H1 (cell line): ENCODE results near the gene SFRP2. TPM values are rescaled to one million over a fixed set of nuclear protein-coding genes. Genes with fewer than 3 reads are reported as not detected.

Source experiments
- CTCF ChIA-PET: fragments of 300-600 bp; sonication (Branson Sonifier 250); formaldehyde crosslinking; loops from one replicate; lab custom pipeline; 2021; ENCODE audit not compliant: partially characterized antibody; lab: Charles Lee
- POLR2A ChIA-PET: fragments of 300-600 bp; sonication (Branson Sonifier 250); formaldehyde crosslinking; loops from one replicate; lab custom pipeline; 2021; ENCODE audit warnings: inconsistent platforms; ENCODE audit not compliant: partially characterized antibody; lab: Charles Lee
- DNase-seq, 2 experiments: peaks; one replicate each; pipeline versions ENCODE4 v3.0.0 to v3.0.0-alpha.2; 2010 to 2022; ENCODE audit warnings: low spot score in 2 of 2, low read depth in 1 of 2, mixed read lengths in 1 of 2
- FAIRE-seq: peaks from 2 replicates; lab custom pipeline; 2011; peaks lifted over from hg19 to GRCh38; lab: Jason Lieb, UNC
- H2AFZ ChIP-seq: 2 replicates; pipeline ENCODE4 v1.8.1; 2012; ENCODE audit warnings: low read length, inconsistent platforms
- H2AK5ac ChIP-seq: 2 replicates; pipeline ENCODE4 v1.6.1; 2013; ENCODE audit warnings: low read depth, low read length
- H2BK120ac ChIP-seq: replicated peaks from 2 replicates; pipeline ENCODE3; 2013; ENCODE audit warnings: low read depth, low read length, inconsistent platforms
- H2BK12ac ChIP-seq: 2 replicates; pipeline ENCODE4 v1.6.1; 2013; ENCODE audit warnings: low read depth, low read length
- H2BK15ac ChIP-seq: 2 replicates; pipeline ENCODE4 v1.6.1; 2013; ENCODE audit warnings: low read length
- H2BK20ac ChIP-seq: 2 replicates; pipeline ENCODE4 v1.6.1; 2013; ENCODE audit warnings: low read length
- H2BK5ac ChIP-seq: 2 replicates; pipeline ENCODE4 v1.6.1; 2013; ENCODE audit warnings: low read depth, low read length
- H3K14ac ChIP-seq: 2 replicates; pipeline ENCODE4 v1.6.1; 2013; ENCODE audit warnings: inconsistent platforms; ENCODE audit not compliant: insufficient read length
- H3K18ac ChIP-seq: 2 replicates; pipeline ENCODE4 v1.6.1; 2013; ENCODE audit warnings: low read length; ENCODE audit errors: extremely low read depth
- H3K23ac ChIP-seq: 2 replicates; pipeline ENCODE4 v1.6.1; 2013; ENCODE audit warnings: inconsistent platforms; ENCODE audit not compliant: insufficient read length
- H3K23me2 ChIP-seq: 2 replicates; pipeline ENCODE4 v1.6.1; 2013; ENCODE audit warnings: low read depth, low read length
- H3K27ac ChIP-seq: 2 replicates; pipeline ENCODE4 v1.6.1; 2011; ENCODE audit warnings: low read depth, low read length, inconsistent platforms
- H3K27me3 ChIP-seq, 4 experiments: replicated peaks in 1 of 4; 1 replicate in 1 of 4; 2 replicates in 3 of 4; pipeline versions ENCODE4 v1.6.1 to v1.8.1; 2011 to 2013; ENCODE audit warnings: low read length in 3 of 4, mild to moderate bottlenecking in 3 of 4, inconsistent platforms in 2 of 4, mixed read lengths in 2 of 4, moderate library complexity in 1 of 4; ENCODE audit not compliant: control insufficient read depth in 3 of 4, insufficient read depth in 3 of 4; ENCODE audit errors: extremely low read depth in 1 of 4
- H3K36me3 ChIP-seq, 4 experiments: 2 replicates each; pipeline versions ENCODE4 v1.6.1 to v1.8.1; 2011 to 2013; ENCODE audit warnings: mild to moderate bottlenecking in 4 of 4, low read length in 3 of 4, moderate library complexity in 2 of 4, control low read depth in 1 of 4, inconsistent platforms in 1 of 4; ENCODE audit not compliant: insufficient read depth in 4 of 4, control insufficient read depth in 2 of 4
- H3K4ac ChIP-seq: replicated peaks from 2 replicates; pipeline ENCODE3; 2013; ENCODE audit warnings: low read length, low read depth, mixed read lengths, inconsistent platforms; ENCODE audit not compliant: insufficient read length
- H3K4me1 ChIP-seq, 4 experiments: replicated peaks in 1 of 4; 1 replicate in 1 of 4; 2 replicates in 3 of 4; pipeline versions ENCODE4 v1.6.1 to v1.8.1; 2011 to 2013; ENCODE audit warnings: low read length in 3 of 4, inconsistent platforms in 2 of 4, mixed read lengths in 1 of 4; ENCODE audit not compliant: insufficient read depth in 4 of 4, control insufficient read depth in 3 of 4
- H3K4me2 ChIP-seq, 2 experiments: 2 replicates each; pipeline versions ENCODE4 v1.6.1 to v1.8.1; 2011 to 2013; ENCODE audit warnings: low read depth in 2 of 2, low read length in 2 of 2, control low read depth in 1 of 2, inconsistent platforms in 1 of 2, mild to moderate bottlenecking in 1 of 2; ENCODE audit not compliant: insufficient read depth in 1 of 2
- H3K4me3 ChIP-seq, 4 experiments: fragments of 200-600, 300-600 bp in 1 of 4; sonication (generic), shearing (Covaris generic), sonication (Bioruptor Twin) in 1 of 4; 2 replicates each; pipeline versions ENCODE4 v1.5.1 to v1.8.1; 2011 to 2016; ENCODE audit warnings: low read length in 4 of 4, low read depth in 3 of 4, control low read depth in 2 of 4, inconsistent platforms in 2 of 4, mild to moderate bottlenecking in 2 of 4, mixed read lengths in 1 of 4, moderate library complexity in 1 of 4; ENCODE audit not compliant: insufficient read depth in 2 of 4; ENCODE audit errors: extremely low read depth in 1 of 4
- H3K56ac ChIP-seq: replicated peaks from 2 replicates; pipeline ENCODE3; 2013; ENCODE audit warnings: low read depth, mild to moderate bottlenecking, mixed read lengths, low read length, inconsistent platforms; ENCODE audit not compliant: insufficient read length
- H3K79me1 ChIP-seq: 2 replicates; pipeline ENCODE4 v1.6.1; 2013; ENCODE audit warnings: low read depth, low read length, control low read depth
- H3K79me2 ChIP-seq, 2 experiments: 2 replicates each; pipeline versions ENCODE4 v1.6.1 to v1.8.1; 2012 to 2013; ENCODE audit warnings: low read length in 2 of 2, mild to moderate bottlenecking in 2 of 2, inconsistent platforms in 1 of 2; ENCODE audit not compliant: insufficient read depth in 2 of 2, control insufficient read depth in 1 of 2
- H3K9ac ChIP-seq, 4 experiments: replicated peaks in 1 of 4; 1 replicate in 1 of 4; 2 replicates in 3 of 4; pipeline versions ENCODE4 v1.6.1 to v1.8.1; 2011 to 2013; ENCODE audit warnings: low read depth in 3 of 4, low read length in 3 of 4, control low read depth in 2 of 4, mild to moderate bottlenecking in 2 of 4, moderate library complexity in 2 of 4, inconsistent platforms in 1 of 4; ENCODE audit errors: extremely low read depth in 1 of 4
- H3K9me3 ChIP-seq, 2 experiments: 2 replicates each; pipeline versions ENCODE4 v1.6.1 to v1.8.1; 2012 to 2013; ENCODE audit warnings: mild to moderate bottlenecking in 2 of 2, moderate library complexity in 2 of 2, control low read depth in 1 of 2, inconsistent platforms in 1 of 2, low read depth in 1 of 2, low read length in 1 of 2, mixed read lengths in 1 of 2; ENCODE audit not compliant: insufficient read depth in 2 of 2
- H4K20me1 ChIP-seq, 2 experiments: replicated peaks in 1 of 2; 2 replicates each; pipeline versions ENCODE3 to v1.8.1; 2011 to 2013; ENCODE audit warnings: inconsistent platforms in 2 of 2, low read length in 2 of 2, mild to moderate bottlenecking in 1 of 2; ENCODE audit not compliant: insufficient read depth in 2 of 2, control insufficient read depth in 1 of 2
- H4K5ac ChIP-seq: 2 replicates; pipeline ENCODE4 v1.6.1; 2013; ENCODE audit warnings: low read length, low read depth, mixed read lengths, inconsistent platforms; ENCODE audit not compliant: insufficient read length
- H4K8ac ChIP-seq: 2 replicates; pipeline ENCODE4 v1.8.0; 2013; ENCODE audit warnings: mild to moderate bottlenecking, moderate library complexity, low read length, inconsistent platforms; ENCODE audit not compliant: insufficient read depth; ENCODE audit errors: extremely low read depth
- H4K91ac ChIP-seq: replicated peaks from 2 replicates; pipeline ENCODE3; 2013; ENCODE audit warnings: low read length, mixed read lengths, inconsistent platforms; ENCODE audit not compliant: insufficient read length
- CBX5 ChIP-seq: fragments of 300-800, 300-1000 bp; sonication (generic); IDR thresholded peaks from 2 replicates; pipeline ENCODE4 v1.7.1; 2016; ENCODE audit warnings: antibody characterized with exemption, low read length, low read depth
- RBBP5 ChIP-seq: IDR thresholded peaks from 2 replicates; pipeline ENCODE4 v1.7.1; 2012; ENCODE audit warnings: low read depth, mild to moderate bottlenecking, inconsistent platforms, low read length, moderate library complexity, borderline replicate concordance
- WGBS, 2 experiments: shearing (Covaris generic) in 1 of 2; methylation state at CpG; one replicate each; pipeline versions ENCODE4 v1.1.6 to v1.1.7; 2013 to 2015; ENCODE audit warnings: low lambda C conversion rate in 2 of 2, mixed read lengths in 2 of 2, inconsistent platforms in 1 of 2, low coverage in 1 of 2, missing lambda C conversion rate in 1 of 2; ENCODE audit not compliant: insufficient replicate concordance in 2 of 2, insufficient coverage in 1 of 2, insufficient read length in 1 of 2; ENCODE audit errors: extremely low coverage in 1 of 2, missing lambda C conversion rate in 1 of 2; 5-methylcytosine and 5-hydroxymethylcytosine counted together
- polyA plus RNA-seq, 7 experiments: library from polyadenylated mRNA; depleted of rRNA in 3 of 7; stranded (reverse) in 5 of 7; unstranded in 2 of 7; fragments of >200 nt in 5 of 7; fragments of 200-250 nt in 2 of 7; gene quantifications; 1 replicate in 5 of 7; 2 replicates in 1 of 7; 4 replicates in 1 of 7; pipeline versions ENCODE4 v1.2.1 to v1.2.3, GENCODE V29; 2011 to 2013; ENCODE audit warnings: missing spikeins in 2 of 7, mixed read lengths in 2 of 7
- total RNA-seq: library from RNA; stranded (reverse); fragmentation: NEBNext Ultra II Directional; extraction: Animal tissue kit (Norgen Biotek cat#: 25700); gene quantifications from 2 replicates; pipeline ENCODE4 v1.2.1, GENCODE V29; 2021

SFRP2 gene
- total and polyA plus RNA-seq, 2 of the 8 experiments (the other 6 are each of a cell fraction or from before 2014, with no cell fraction given) = 108 to 342 TPM

GRCh38 chr4:153808175-153808574, 19.3 kb upstream of the SFRP2 start:
- H3K18ac ChIP-seq = no peak overlapping the region
- POLR2A ChIA-PET = interaction anchor here (0.6 kb wide), 1 partner anchor 12 kb away, joined by 3 read pairs; no protein-coding TSS in a partner anchor
- no peak overlapping the region for H3K4me3 ChIP-seq
- H2BK20ac ChIP-seq = no peak overlapping the region
- no peak overlapping the region for H3K23ac ChIP-seq
- H2BK12ac ChIP-seq = no peak overlapping the region
- no peak overlapping the region for H3K4ac ChIP-seq
- WGBS, 2 experiments = 91% methylated on average over 1 of the region's 1 CpG; no CpG with 5 or more reads in 1 of the 2 experiments
- H2BK120ac ChIP-seq = no peak overlapping the region
- H3K9ac ChIP-seq = no peak overlapping the region
- H3K79me2 ChIP-seq = no peaks in the 10 kb centered on the region
- no peak overlapping the region for H4K5ac ChIP-seq
- H3K23me2 ChIP-seq = no peaks in the 10 kb centered on the region
- CTCF ChIA-PET = no interaction called here
- FAIRE-seq = no peak
- no peaks in the 10 kb centered on the region for H3K79me1 ChIP-seq
- no peak overlapping the region for H2BK15ac ChIP-seq
- no peak overlapping the region for H2BK5ac ChIP-seq
- no peak overlapping the region for H3K27ac ChIP-seq
- no peak overlapping the region for H4K91ac ChIP-seq
- no peak overlapping the region for H3K4me2 ChIP-seq
- H3K27me3 ChIP-seq = peaks cover 0 to 1% (median 0%) of the 10 kb centered on the region in 4 experiments; a peak in 1 of 7 replicates
- no peak overlapping the region for H2AK5ac ChIP-seq
- no peak for TF ChIP-seq RBBP5
- TF ChIP-seq CBX5 = no peak
- H2AFZ ChIP-seq = no peak overlapping the region
- H4K20me1 ChIP-seq = no peaks in the 10 kb centered on the region
- no peak overlapping the region for H3K14ac ChIP-seq
- no peak overlapping the region for H4K8ac ChIP-seq
- peaks cover 0 to 4% (median 0%) of the 10 kb centered on the region in 4 experiments; a peak in 2 of 8 replicates for H3K36me3 ChIP-seq
- H3K9me3 ChIP-seq = peaks cover 0 to 10% of the 10 kb centered on the region in 2 experiments; a peak in 2 of 4 replicates
- no peak for DNase-seq
- H3K4me1 ChIP-seq = no peaks in the 10 kb centered on the region; a peak in 1 of 7 replicates
- no peak overlapping the region for H3K56ac ChIP-seq
